ENCODE data around the gene TECR. TPM values are rescaled to one million over a fixed set of nuclear protein-coding genes. Genes with fewer than 3 reads are reported as not detected.
"Not testable (repeated sequence)": the region's sequence is repeated elsewhere in the genome, so short reads cannot be mapped to it uniquely, and the experiment has no call there.

TECR gene
- total and polyA plus RNA-seq, 2 experiments from 2014 or later, result 38.8 to 129 TPM

GRCh38 chr19:14497228-14497921 is 32.0 kb upstream of the TECR start:
- Histone ChIP-seq H3K79me2 (ENCODE audit: insufficient read depth) (peaks cover 34% of the 10 kb centered on the region), H3K9me3 (ENCODE audit: low read depth) (no peaks in the 10 kb centered on the region), H3F3A (ENCODE audit: insufficient read depth) (peaks cover 9% of the 10 kb centered on the region), H3K27ac (0 out of 2 replicates have a peak overlapping the region, but pooled peaks have one; percentile 5), H2AFZ (peak overlapping the region; percentile 68), H3K36me3 (ENCODE audit: low read depth) (no peaks in the 10 kb centered on the region), H3K9ac (no peak overlapping the region), H3K4me1 (ENCODE audit: insufficient read depth) (peaks cover 21% of the 10 kb centered on the region), H3K4me2 (ENCODE audit: unreplicated experiment) (no peak overlapping the region), H4K20me1 (ENCODE audit: insufficient read depth) (no peaks in the 10 kb centered on the region), H3K4me3 (no peak overlapping the region), H3K27me3 (replicated peaks; ENCODE audit: insufficient read depth) (no peaks in the 10 kb centered on the region), H3K9me2 (ENCODE audit: insufficient read depth) (no peaks in the 10 kb centered on the region)
- in situ Hi-C loops (cut with MboI), result no loop called here
- DNase-seq, result peak; percentile 53
- no peak for TF ChIP-seq EZH2 (IDR thresholded peaks at IDR 0.05; ENCODE audit: insufficient read depth, poor library complexity, severe bottlenecking)
- TF ChIP-seq EZH2phosphoT487 (IDR thresholded peaks at IDR 0.05; ENCODE audit: insufficient read depth, low read depth), result no peak
- 21 to 22% methylated on average over 6 of the region's 6 CpGs for WGBS, 2 experiments (ENCODE audit: low coverage in 1 of 2, low lambda C conversion rate in 2 of 2, missing lambda C conversion rate in 2 of 2)

GRCh38 chr19:14502334-14503092 is 26.9 kb upstream of the TECR start:
- Histone ChIP-seq H3K4me1 (ENCODE audit: insufficient read depth) (peaks cover 35% of the 10 kb centered on the region), H3K4me2 (ENCODE audit: unreplicated experiment) (no peak overlapping the region), H3K27ac (no peak overlapping the region), H3K79me2 (ENCODE audit: insufficient read depth) (no peaks in the 10 kb centered on the region), H3K4me3 (no peak overlapping the region), H3K27me3 (replicated peaks; ENCODE audit: insufficient read depth) (no peaks in the 10 kb centered on the region), H3F3A (ENCODE audit: insufficient read depth) (peaks cover 18% of the 10 kb centered on the region; the same call in 1 of the 2 replicates), H2AFZ (no peak overlapping the region), H4K20me1 (ENCODE audit: insufficient read depth) (no peaks in the 10 kb centered on the region), H3K9me3 (ENCODE audit: low read depth) (no peaks in the 10 kb centered on the region), H3K36me3 (ENCODE audit: low read depth) (no peaks in the 10 kb centered on the region), H3K9ac (no peak overlapping the region), H3K9me2 (ENCODE audit: insufficient read depth) (no peaks in the 10 kb centered on the region)
- 74 to 76% methylated on average over 11 of the region's 11 CpGs for WGBS, 2 experiments (ENCODE audit: low coverage in 1 of 2, low lambda C conversion rate in 2 of 2, missing lambda C conversion rate in 2 of 2)
- in situ Hi-C loops (cut with MboI), result no loop called here
- TF ChIP-seq EZH2phosphoT487 (IDR thresholded peaks at IDR 0.05; ENCODE audit: insufficient read depth, low read depth) (no peak), EZH2 (IDR thresholded peaks at IDR 0.05; ENCODE audit: insufficient read depth, poor library complexity, severe bottlenecking) (no peak)
- DNase-seq, result peak; percentile 46

- Histone ChIP-seq H3K27ac (no peak overlapping the region), H3K27me3 (replicated peaks; ENCODE audit: insufficient read depth) (no peaks in the 10 kb centered on the region), H3K9ac (no peak overlapping the region), H3K9me2 (ENCODE audit: insufficient read depth) (no peaks in the 10 kb centered on the region), H2AFZ (no peak overlapping the region), H3K9me3 (ENCODE audit: low read depth) (no peaks in the 10 kb centered on the region), H3K4me3 (no peak overlapping the region), H3K4me2 (ENCODE audit: unreplicated experiment) (no peak overlapping the region), H4K20me1 (ENCODE audit: insufficient read depth) (no peaks in the 10 kb centered on the region), H3F3A (ENCODE audit: insufficient read depth) (peaks cover 24% of the 10 kb centered on the region; the same call in 1 of the 2 replicates), H3K79me2 (ENCODE audit: insufficient read depth) (no peaks in the 10 kb centered on the region), H3K36me3 (ENCODE audit: low read depth) (no peaks in the 10 kb centered on the region), H3K4me1 (ENCODE audit: insufficient read depth) (peaks cover 36% of the 10 kb centered on the region)
- DNase-seq, result no peak
- WGBS, 2 experiments (ENCODE audit: low coverage in 1 of 2, low lambda C conversion rate in 2 of 2, missing lambda C conversion rate in 2 of 2), result 71 to 80% methylated on average over 1 of the region's 1 CpG
- in situ Hi-C loops (cut with MboI), result no loop called here
- TF ChIP-seq EZH2phosphoT487 (IDR thresholded peaks at IDR 0.05; ENCODE audit: insufficient read depth, low read depth) (no peak), EZH2 (IDR thresholded peaks at IDR 0.05; ENCODE audit: insufficient read depth, poor library complexity, severe bottlenecking) (no peak)
These were observed 26.1 kb upstream of the TECR start for GRCh38 chr19:14503285-14503684.

- H3K9ac ChIP-seq; H4K20me1 ChIP-seq (ENCODE audit: insufficient read depth); H3K9me3 ChIP-seq (ENCODE audit: low read depth); H3K27me3 ChIP-seq (replicated peaks; ENCODE audit: insufficient read depth); H2AFZ ChIP-seq; H3K4me3 ChIP-seq; H3K36me3 ChIP-seq (ENCODE audit: low read depth); in situ Hi-C loops (cut with MboI); DNase-seq; H3K4me2 ChIP-seq (ENCODE audit: unreplicated experiment); H3K9me2 ChIP-seq (ENCODE audit: insufficient read depth); H3K79me2 ChIP-seq (ENCODE audit: insufficient read depth); H3K27ac ChIP-seq: not testable (repeated sequence)
- H3F3A ChIP-seq (ENCODE audit: insufficient read depth), result peaks cover 33% of the 10 kb centered on the region
- H3K4me1 ChIP-seq (ENCODE audit: insufficient read depth), result peaks cover 36% of the 10 kb centered on the region
- 85 to 92% methylated on average over 8 of the region's 8 CpGs for WGBS, 2 experiments (ENCODE audit: low coverage in 1 of 2, low lambda C conversion rate in 2 of 2, missing lambda C conversion rate in 2 of 2)
These were observed 24.8 kb upstream of the TECR start for GRCh38 chr19:14504575-14504974.

Data from GM23248 (cell line).